Measurements from ENCODE around the gene MBNL2. TPM values are rescaled to one million over a fixed set of nuclear protein-coding genes. Genes with fewer than 3 reads are reported as not detected.

Gene MBNL2
- total RNA-seq, 2 donors from 2014 or later, result 28.2 to 61.8 TPM

DNA sequence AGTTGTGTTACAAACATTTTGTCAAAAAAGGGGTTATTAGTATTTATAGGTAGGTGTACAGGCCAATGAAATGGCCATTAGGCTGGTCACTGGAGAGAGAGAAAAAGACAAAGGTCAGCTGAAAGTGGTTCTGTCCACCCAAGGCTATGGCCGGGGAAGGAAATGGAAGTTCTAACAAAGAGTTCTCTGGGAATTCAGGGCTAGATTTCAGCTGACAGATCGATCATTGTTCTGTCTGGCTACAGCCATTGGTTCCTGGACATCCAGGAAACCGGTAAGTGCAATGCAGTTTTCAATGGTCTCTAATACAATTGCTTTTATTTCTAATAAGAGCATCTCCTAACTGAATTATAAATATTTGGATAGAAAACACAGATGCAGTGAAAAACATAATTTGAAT lies 42.5 kb downstream of the MBNL2 start:
- H3K4me3 ChIP-seq, result no peak overlapping the region
- intact Hi-C loops (cut with DNase I), result no loop called here

GRCh38 chr13:97266332-97266731 lies 44.2 kb downstream of the MBNL2 start:
- intact Hi-C loops (cut with DNase I), result no loop called here
- H3K9me3 ChIP-seq, result no peaks in the 10 kb centered on the region
- no peak overlapping the region for H3K27ac ChIP-seq
- no peaks in the 10 kb centered on the region for H3K4me1 ChIP-seq
- H3K4me3 ChIP-seq, result no peak overlapping the region
- no peak overlapping the region for H3K9ac ChIP-seq (ENCODE audit: low read depth in 2 of 2, low read length in 2 of 2)
- no peaks in the 10 kb centered on the region for H3K27me3 ChIP-seq
- TF ChIP-seq, protein P1, sequence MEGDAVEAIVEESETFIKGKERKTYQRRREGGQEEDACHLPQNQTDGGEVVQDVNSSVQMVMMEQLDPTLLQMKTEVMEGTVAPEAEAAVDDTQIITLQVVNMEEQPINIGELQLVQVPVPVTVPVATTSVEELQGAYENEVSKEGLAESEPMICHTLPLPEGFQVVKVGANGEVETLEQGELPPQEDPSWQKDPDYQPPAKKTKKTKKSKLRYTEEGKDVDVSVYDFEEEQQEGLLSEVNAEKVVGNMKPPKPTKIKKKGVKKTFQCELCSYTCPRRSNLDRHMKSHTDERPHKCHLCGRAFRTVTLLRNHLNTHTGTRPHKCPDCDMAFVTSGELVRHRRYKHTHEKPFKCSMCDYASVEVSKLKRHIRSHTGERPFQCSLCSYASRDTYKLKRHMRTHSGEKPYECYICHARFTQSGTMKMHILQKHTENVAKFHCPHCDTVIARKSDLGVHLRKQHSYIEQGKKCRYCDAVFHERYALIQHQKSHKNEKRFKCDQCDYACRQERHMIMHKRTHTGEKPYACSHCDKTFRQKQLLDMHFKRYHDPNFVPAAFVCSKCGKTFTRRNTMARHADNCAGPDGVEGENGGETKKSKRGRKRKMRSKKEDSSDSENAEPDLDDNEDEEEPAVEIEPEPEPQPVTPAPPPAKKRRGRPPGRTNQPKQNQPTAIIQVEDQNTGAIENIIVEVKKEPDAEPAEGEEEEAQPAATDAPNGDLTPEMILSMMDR (IDR thresholded peaks at IDR 0.05), result no peak
- DNase-seq, result no peak
- no peaks in the 10 kb centered on the region for H3K36me3 ChIP-seq

More for the DNA sequence above, 42.5 kb downstream of the MBNL2 start:
- DNase-seq, result no peak
- Histone ChIP-seq H3K27me3 (no peaks in the 10 kb centered on the region), H3K4me1 (no peaks in the 10 kb centered on the region), H3K36me3 (no peaks in the 10 kb centered on the region), H3K9ac (ENCODE audit: low read depth in 2 of 2, low read length in 2 of 2) (no peak overlapping the region), H3K9me3 (no peaks in the 10 kb centered on the region), H3K27ac (no peak overlapping the region)
- TF ChIP-seq, protein P1 (IDR thresholded peaks at IDR 0.05), result no peak

- Histone ChIP-seq H3K27ac (no peak overlapping the region), H3K4me3 (no peak overlapping the region), H3K9ac (ENCODE audit: low read depth in 2 of 2, low read length in 2 of 2) (no peak overlapping the region), H3K9me3 (no peaks in the 10 kb centered on the region), H3K36me3 (no peaks in the 10 kb centered on the region), H3K27me3 (no peaks in the 10 kb centered on the region), H3K4me1 (no peaks in the 10 kb centered on the region)
- no peak for DNase-seq
- TF ChIP-seq, protein P1 (IDR thresholded peaks at IDR 0.05), result no peak
- intact Hi-C loops (cut with DNase I), result no loop called here
These were observed 44.8 kb downstream of the MBNL2 start for GRCh38 chr13:97266772-97267417.

GRCh38 chr13:97267418-97268059 lies 45.4 kb downstream of the MBNL2 start:
- intact Hi-C loops (cut with DNase I), result no loop called here
- TF ChIP-seq, protein P1 (IDR thresholded peaks at IDR 0.05), result no peak
- H3K9ac ChIP-seq (ENCODE audit: low read depth in 2 of 2, low read length in 2 of 2), result no peak overlapping the region
- H3K27me3 ChIP-seq, result no peaks in the 10 kb centered on the region
- no peak overlapping the region for H3K27ac ChIP-seq
- H3K4me1 ChIP-seq, result no peaks in the 10 kb centered on the region
- no peaks in the 10 kb centered on the region for H3K36me3 ChIP-seq
- no peak for DNase-seq
- no peak overlapping the region for H3K4me3 ChIP-seq
- H3K9me3 ChIP-seq, result no peaks in the 10 kb centered on the region

GRCh38 chr13:97268772-97269171 lies 46.6 kb downstream of the MBNL2 start:
- Histone ChIP-seq H3K9ac (ENCODE audit: low read depth in 2 of 2, low read length in 2 of 2) (no peak overlapping the region), H3K27me3 (no peaks in the 10 kb centered on the region), H3K36me3 (no peaks in the 10 kb centered on the region), H3K4me1 (no peaks in the 10 kb centered on the region), H3K27ac (no peak overlapping the region), H3K4me3 (no peak overlapping the region), H3K9me3 (no peaks in the 10 kb centered on the region)
- DNase-seq, result no peak
- TF ChIP-seq, protein P1 (IDR thresholded peaks at IDR 0.05), result no peak
- intact Hi-C loops (cut with DNase I), result no loop called here
